ENCODE measurements around the gene POLR3A.

- TF ChIP-seq CTCF (IDR thresholded peaks at IDR 0.05), result no peak
- TF ChIP-seq POLR2A (IDR thresholded peaks at IDR 0.05), result no peak
- TF ChIP-seq POLR2AphosphoS5 (IDR thresholded peaks at IDR 0.05; ENCODE audit: insufficient read depth in 1 of 2, low read depth in 1 of 2), result peak in 1 of 2 donors; percentile 38
Observed at GRCh38 chr10:77975086-77975666, 54.1 kb downstream of the POLR3A start.
